Measurements from ENCODE around the gene WIPF3.

The WIPF3 gene

GRCh38 chr7:29848941-29849340 is 42.6 kb downstream of the WIPF3 start:
- DNase-seq: no peak

DNA sequence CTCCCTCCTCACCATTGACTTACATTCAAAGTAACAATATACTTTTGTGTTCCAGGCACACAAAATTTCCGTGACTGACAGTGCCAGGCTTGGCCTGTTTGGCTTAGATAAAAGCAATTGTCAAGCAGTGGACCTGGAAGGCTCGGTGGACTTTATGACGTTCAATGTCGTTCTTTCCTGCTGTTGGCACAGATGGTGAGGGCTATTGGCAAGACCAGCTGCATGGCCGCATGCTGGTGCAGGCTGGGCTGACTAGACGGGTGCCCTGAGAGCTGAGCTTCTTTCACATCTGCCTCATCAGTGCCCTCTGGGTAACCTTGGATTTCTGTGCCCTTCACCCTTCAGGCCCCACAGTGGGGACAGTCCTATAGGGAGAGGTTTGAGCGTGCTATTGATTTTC is 45.2 kb downstream of the WIPF3 start:
- DNase-seq: no peak

GRCh38 chr7:29852457-29852856 is 46.1 kb downstream of the WIPF3 start:
- DNase-seq: no peak

DNA sequence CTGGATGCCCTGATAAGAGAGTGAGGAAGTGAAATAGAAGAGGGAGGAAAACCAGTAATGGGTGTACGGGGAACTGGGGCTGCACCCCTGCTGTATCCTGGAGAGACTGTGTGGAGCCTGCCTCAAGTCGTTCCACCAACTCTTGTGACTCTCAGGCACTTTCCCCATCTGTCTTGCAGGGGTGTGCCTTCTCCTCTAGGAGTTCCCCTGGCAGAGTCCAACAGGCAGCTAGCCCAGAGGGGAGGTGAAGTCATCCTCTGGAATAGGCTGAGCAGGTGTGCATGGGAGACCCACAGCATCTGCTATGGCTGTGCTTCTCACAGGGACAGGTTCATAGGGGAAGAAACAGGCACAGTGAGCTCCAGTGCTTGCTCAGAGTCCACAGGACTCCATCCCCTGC is 46.8 kb downstream of the WIPF3 start:
- peak; percentile 79 for DNase-seq

- DNase-seq: no peak
Observed at GRCh38 chr7:29853789-29854188, 47.5 kb downstream of the WIPF3 start.

DNA sequence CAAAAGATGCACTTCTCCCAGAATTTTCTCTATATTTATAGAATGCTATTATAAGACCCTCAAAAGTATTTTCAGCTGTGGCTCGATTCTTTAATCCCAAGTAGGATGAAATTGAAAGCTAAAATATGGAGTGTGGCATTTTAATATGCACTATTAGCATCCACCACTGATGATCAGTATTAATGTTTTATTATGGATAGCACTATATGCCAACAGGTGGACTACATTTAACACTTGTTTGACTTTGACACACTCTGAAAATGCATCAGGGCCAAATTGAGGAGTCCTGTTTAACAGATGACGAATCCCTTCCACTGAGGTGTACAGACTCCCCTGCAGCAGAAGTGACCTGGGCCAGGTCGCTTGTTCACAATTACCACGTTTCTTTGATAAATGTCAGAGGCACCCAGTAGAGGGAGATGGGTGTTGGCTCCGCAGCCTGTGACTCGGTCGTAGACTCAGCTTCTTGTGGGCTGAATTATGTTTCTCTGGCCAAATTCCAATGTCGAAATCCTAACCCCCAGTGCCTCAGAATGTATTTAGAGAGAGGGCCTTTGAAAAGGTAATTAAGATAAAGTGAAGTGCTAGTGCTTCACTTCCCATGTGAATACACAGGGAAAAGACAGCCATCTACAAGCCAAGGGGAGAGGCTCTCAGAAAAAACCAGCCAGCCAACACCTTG is 48.1 kb downstream of the WIPF3 start:
- DNase-seq: no peak

DNA sequence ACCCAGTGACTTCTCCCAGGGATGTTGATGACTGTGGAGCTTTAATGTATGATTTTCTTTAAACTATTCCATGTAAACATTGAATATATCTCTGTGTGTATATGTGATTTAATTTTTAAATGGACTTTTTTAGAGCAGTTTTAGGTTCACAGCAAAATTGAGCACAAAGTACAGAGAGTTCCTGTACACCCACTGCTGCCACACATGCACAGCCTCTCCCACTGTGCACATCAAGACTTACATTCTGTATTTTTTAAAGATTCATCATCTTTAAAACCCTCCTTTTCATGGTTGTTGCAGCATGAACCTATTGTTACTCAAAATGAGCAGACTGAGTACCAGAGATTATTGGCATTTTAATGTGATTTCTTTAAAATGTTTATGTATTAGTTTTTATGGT is 51.3 kb downstream of the WIPF3 start:
- DNase-seq: no peak

GRCh38 chr7:29858191-29858951 is 52.1 kb downstream of the WIPF3 start:
- DNase-seq: no peak

GRCh38 chr7:29859104-29859503 is 52.8 kb downstream of the WIPF3 start:
- DNase-seq: no peak

- DNase-seq: no peak
Observed at GRCh38 chr7:29859524-29860185, 53.3 kb downstream of the WIPF3 start.

DNA sequence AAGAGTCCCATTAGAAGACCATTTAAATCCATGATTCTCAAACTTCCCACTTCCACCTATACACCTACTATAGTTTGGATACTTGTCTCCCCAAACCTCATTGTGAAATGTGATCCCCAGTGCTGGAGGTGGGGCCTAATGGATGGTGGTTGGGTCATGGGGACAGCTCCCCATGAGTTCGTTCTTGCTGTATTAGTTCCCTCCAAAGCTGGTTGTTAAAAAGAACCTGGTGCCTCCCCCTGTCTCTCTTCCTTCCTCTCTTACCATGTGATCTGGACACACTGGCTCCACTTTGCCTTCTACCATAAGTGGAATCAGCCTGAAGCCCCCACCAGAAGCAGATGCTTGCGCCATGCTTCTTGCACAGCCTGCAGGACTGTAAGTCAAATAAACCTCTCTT is 53.9 kb downstream of the WIPF3 start:
- no peak for DNase-seq

GRCh38 chr7:29861884-29862283 is 55.6 kb downstream of the WIPF3 start:
- no peak for DNase-seq

DNA sequence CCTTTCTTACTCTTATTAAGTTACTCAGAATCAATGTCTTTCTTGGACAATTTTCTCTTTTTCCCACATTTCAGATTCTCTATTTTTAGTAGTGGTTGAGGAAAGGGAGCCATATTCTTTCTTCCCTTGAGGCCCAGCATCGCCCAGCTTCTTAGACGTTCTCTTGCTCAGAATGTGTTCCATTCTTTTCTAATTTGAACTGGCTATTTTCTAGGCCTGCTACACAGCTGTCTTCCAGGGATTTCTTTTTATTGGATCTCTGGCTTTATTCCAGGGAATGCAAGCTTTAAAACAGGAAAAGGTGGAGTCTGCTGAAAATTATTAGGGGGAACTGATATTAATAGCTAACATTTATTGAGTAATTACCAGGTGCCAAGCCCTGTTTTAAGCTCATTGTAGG is 58.3 kb downstream of the WIPF3 start:
- no peak for DNase-seq

DNA sequence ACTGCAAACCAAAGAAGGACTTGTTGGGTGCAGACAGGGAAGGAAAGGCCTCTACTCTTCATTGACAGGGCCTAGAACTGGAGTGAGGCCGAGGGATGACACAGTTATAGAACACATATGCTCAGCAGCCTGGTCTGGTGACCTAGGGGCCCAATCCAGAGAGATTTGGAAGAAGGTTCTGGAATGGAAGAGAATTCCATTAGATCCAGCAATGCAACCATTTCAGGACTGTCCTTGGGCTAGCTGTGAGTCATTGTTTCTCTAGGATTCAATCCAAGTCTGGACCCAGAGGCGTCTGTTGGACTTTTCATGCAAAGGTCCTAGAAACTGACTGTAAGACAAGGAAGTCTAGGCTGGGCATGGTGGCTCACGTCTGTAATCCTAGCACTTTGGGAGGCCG is 59.2 kb downstream of the WIPF3 start:
- DNase-seq: no peak

DNA sequence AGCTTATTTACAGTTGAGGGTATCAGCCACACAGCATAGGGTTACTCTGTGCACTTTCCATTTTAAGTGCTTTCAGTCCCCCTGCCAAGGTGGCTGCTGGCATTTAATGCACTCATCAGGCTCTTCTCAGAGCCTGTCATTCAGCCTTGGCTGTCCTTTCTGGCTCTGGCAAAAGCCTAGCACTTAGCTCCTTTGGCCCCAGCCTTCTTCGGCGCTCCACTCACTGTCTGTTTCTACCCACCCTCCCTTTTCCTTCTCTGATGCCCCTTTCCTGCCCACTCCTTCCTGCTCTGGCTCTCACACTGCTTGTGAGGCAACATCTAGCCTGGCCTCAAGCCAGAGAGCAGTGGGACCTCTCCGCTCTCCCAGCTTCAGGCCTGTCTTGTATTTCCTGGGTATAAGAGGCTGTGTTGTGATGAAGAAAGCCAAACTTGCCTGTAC is 60.2 kb downstream of the WIPF3 start:
- no peak for DNase-seq

DNA sequence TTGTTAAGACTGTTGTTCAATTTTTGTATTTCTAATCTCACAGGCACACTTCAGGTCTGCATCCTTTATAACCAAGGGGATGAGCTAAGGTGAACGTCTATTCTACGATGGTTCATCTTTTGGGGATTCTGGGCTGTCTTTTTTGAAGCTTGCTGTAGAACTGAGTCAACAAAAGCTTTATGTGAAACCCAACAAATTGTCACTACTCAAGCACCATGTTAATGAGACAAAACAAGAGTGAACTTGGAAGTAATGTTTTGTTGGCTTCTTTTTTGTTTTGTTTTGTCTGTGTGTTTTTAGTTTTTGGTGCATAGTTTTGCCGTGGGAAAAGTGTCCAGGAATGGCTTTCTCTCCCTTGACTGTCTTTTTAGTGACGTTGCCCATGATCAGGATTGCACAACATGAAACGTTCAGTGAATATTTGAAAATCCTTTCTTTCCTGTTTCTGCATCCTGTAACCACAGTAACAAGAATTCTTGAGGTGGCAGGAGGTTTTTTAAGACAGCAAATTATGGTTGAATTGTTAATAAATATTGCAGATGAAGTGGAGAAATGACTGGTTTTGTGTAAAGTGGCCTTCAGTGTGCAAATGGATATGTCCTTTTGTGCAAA is 65.6 kb downstream of the WIPF3 start:
- no peak for DNase-seq

DNA sequence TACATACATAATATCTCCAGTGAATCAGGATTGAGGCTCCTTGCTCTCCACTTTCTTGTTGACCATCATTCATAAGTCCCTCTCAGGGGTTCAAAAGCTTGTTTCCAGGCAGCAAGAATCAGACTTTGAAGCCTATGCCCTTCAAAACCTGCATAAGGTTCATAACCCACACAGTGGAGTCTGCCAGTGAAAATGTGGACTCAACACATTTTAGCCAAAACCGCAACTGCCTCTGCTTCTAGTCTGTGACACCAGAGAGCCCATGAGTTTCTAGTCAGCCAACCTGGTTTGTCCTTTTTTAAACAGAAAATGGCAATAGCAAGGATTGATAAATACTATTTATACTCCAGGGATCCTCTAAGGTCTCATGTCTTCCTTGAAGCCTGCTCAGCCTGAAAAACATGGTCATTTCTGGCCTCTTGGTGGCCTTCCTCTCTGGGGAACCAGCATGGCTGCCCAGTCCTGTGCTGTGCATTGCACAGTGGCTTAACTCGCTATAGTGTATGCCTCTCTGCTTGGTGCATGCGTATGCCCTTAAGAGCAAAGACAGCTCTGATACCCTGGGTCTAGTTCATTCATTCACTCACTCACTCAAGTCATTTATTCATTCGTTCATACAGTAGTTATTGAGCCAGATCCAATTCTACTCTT is 67.5 kb downstream of the WIPF3 start:
- DNase-seq: no peak

DNA sequence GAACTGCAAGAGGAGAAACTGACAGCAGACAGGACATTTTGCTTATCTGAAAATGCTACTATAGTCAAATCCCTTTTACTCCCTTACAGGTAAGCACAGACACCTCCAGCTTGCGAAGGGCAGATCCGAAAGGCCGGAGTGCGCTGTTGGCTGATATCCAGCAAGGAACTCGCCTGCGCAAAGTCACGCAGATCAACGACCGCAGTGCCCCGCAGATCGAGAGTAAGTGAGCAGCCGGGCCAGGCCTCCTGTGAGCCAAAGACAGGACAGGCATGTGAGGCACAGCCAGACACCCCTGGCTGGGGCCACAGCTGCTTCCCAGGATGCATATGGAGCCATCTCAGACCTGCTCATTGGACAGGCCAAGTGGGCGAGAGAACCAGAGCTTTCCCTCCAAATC is 69.4 kb downstream of the WIPF3 start:
- no peak for DNase-seq

DNA sequence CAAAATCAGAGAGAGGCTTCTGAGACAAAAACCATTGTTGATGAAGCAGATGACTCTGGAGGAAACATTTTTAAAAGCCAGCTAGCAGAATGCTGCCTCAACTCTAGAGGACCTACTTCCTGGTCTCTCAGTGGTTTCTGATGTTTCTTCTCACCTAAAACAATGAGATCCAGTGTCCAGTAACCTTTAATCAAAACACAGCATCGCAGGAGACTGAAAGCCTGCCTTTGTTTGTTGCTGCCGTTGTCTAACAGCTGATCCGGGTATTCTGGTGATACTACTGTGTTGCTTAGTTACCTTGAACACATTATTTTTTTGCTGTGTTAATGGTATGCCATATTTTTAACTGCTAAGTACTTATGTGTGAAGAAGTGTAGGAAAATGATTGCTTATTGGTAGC is 70.9 kb downstream of the WIPF3 start:
- no peak for DNase-seq

DNA sequence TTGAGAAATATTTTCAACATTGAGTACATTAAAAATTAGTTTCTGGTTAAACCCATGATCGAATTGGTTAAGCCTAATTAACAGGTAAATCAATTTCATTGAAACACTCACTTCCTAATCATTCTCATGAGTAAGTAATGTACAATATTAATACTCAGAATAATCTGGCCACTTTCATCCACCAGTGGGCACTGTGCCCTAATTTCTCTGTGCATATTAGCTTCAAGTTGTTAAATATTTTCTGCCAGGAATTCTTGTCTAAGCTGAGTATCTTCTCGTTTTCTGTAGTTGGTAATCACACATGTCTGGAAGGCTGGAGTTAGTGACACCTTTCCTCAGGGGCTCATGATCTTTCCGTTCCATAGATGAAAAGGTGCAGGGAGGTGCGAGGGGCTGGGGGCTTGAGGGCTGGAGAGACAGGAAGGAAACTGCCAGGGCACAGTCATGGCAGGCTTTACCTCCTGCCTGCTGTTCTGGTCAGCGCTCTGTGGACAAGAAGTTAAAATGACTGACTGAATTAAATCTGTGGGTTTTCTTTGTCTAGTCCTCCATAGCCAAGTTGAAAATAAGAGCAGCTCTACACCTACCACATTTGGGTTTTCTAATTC is 71.9 kb downstream of the WIPF3 start:
- no peak for DNase-seq

DNA sequence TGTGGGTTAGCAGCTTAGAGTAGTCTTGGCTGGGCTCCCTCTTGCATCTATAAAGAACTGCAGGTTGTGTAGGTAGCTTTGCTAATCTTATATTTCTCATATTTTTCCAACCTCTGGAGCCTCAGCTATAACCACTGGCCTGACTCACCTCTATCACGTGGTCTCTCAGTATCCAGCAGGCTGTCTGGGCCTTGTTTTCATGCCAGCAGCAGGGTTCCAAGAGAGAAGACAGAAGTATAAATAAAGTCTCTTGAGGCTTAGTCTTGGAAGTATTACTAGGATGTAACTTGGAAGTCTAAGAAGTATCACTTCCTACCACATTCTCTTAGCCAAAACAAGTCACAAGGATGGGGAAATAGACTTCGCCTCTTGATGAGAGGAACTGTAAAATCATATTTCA is 73.3 kb downstream of the WIPF3 start:
- DNase-seq: no peak

- no peak for DNase-seq
Observed at GRCh38 chr7:29881724-29882123, 75.4 kb downstream of the WIPF3 start.

GRCh38 chr7:29882481-29882880 is 76.2 kb downstream of the WIPF3 start:
- no peak for DNase-seq

All from NCI-H2171 (cell line).